ENCODE results near the gene FOXA3. TPM values are rescaled to one million over a fixed set of nuclear protein-coding genes. Genes with fewer than 3 reads are reported as not detected.

The FOXA3 gene
- polyA plus RNA-seq, 1 donor (not counting 4 experiments of a cell fraction or from before 2014, with no cell fraction given), result not detected

DNA sequence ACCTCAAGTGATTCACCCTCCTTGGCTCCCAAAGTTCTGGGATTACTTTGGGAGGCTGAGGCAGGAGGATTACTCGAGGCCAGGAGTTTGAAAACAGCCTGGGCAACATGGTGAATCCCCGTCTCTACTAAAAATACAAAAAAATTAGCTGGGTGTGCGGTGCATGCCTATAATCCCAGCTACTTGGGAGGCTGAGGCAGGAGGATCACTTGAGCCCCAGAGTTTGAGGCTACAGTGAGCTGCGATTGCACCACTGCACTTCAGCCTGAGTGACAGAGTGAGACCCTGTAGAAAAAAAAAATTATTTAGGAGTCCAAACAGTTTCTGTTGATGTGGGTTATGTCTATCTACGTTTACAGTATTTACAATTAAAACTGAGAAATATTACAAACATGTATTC lies 6.7 kb downstream of the FOXA3 start:
- Histone ChIP-seq H4K20me1 (ENCODE audit: control insufficient read depth, extremely low read depth, insufficient read depth, low read length) (no peaks in the 10 kb centered on the region), H3K9ac (ENCODE audit: control insufficient read depth, extremely low read depth, insufficient read depth, low read length) (no peak overlapping the region), H3K9me3 (ENCODE audit: control insufficient read depth, low read depth, low read length) (no peaks in the 10 kb centered on the region), H3K36me3 (ENCODE audit: control insufficient read depth in 2 of 2, extremely low read depth in 1 of 2, insufficient read depth in 2 of 2, low read length in 2 of 2) (no peaks in the 10 kb centered on the region), H2AFZ (ENCODE audit: control insufficient read depth, low read length) (no peak overlapping the region), H3K4me3 (ENCODE audit: control insufficient read depth in 2 of 3, extremely low read depth in 1 of 3, insufficient read depth in 2 of 3, low read depth in 1 of 3, low read length in 3 of 3) (no peak overlapping the region), H3K27me3 (ENCODE audit: control insufficient read depth, extremely low read depth, insufficient read depth, low read length) (peaks cover 11% of the 10 kb centered on the region), H3K79me2 (ENCODE audit: control insufficient read depth, insufficient read depth, low read length) (no peaks in the 10 kb centered on the region), H3K4me1 (ENCODE audit: control insufficient read depth, extremely low read depth, insufficient read depth, low read length) (no peaks in the 10 kb centered on the region), H3K4me2 (ENCODE audit: control insufficient read depth, extremely low read depth, insufficient read depth, low read depth, low read length) (no peak overlapping the region), H3K27ac (ENCODE audit: control insufficient read depth, insufficient read depth, low read length) (no peak overlapping the region), H3K9me1 (ENCODE audit: control insufficient read depth, extremely low read depth, insufficient read depth, low read length) (no peaks in the 10 kb centered on the region)
- DNase-seq (ENCODE audit: low read depth, low spot score) (no peak), FAIRE-seq (no peak)
- dilution Hi-C loops (cut with MboI; ENCODE audit: extremely low pct_ligation_motif_present, low sequenced_read_pairs), result no loop called here
- no peak for TF ChIP-seq EZH2 (IDR thresholded peaks at IDR 0.05; ENCODE audit: low read length)
- TF ChIP-seq, protein P1, sequence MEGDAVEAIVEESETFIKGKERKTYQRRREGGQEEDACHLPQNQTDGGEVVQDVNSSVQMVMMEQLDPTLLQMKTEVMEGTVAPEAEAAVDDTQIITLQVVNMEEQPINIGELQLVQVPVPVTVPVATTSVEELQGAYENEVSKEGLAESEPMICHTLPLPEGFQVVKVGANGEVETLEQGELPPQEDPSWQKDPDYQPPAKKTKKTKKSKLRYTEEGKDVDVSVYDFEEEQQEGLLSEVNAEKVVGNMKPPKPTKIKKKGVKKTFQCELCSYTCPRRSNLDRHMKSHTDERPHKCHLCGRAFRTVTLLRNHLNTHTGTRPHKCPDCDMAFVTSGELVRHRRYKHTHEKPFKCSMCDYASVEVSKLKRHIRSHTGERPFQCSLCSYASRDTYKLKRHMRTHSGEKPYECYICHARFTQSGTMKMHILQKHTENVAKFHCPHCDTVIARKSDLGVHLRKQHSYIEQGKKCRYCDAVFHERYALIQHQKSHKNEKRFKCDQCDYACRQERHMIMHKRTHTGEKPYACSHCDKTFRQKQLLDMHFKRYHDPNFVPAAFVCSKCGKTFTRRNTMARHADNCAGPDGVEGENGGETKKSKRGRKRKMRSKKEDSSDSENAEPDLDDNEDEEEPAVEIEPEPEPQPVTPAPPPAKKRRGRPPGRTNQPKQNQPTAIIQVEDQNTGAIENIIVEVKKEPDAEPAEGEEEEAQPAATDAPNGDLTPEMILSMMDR (optimal IDR thresholded peaks at IDR 0.05 in 1 of 3, IDR thresholded peaks at IDR 0.05 in 1 of 3, conservative IDR thresholded peaks at IDR 0.05 in 1 of 3; ENCODE audit: extremely low read depth in 1 of 3, insufficient read depth in 2 of 3, low read length in 3 of 3), result no peak

DNA sequence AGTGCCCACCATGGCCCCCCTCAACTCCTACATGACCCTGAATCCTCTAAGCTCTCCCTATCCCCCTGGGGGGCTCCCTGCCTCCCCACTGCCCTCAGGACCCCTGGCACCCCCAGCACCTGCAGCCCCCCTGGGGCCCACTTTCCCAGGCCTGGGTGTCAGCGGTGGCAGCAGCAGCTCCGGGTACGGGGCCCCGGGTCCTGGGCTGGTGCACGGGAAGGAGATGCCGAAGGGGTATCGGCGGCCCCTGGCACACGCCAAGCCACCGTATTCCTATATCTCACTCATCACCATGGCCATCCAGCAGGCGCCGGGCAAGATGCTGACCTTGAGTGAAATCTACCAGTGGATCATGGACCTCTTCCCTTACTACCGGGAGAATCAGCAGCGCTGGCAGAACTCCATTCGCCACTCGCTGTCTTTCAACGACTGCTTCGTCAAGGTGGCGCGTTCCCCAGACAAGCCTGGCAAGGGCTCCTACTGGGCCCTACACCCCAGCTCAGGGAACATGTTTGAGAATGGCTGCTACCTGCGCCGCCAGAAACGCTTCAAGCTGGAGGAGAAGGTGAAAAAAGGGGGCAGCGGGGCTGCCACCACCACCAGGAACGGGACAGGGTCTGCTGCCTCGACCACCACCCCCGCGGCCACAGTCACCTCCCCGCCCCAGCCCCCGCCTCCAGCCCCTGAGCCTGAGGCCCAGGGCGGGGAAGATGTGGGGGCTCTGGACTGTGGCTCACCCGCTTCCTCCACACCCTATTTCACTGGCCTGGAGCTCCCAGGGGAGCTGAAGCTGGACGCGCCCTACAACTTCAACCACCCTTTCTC lies 8.2 kb downstream of the FOXA3 start:
- Histone ChIP-seq H3K79me2 (ENCODE audit: control insufficient read depth, insufficient read depth, low read length) (no peaks in the 10 kb centered on the region), H3K9me1 (ENCODE audit: control insufficient read depth, extremely low read depth, insufficient read depth, low read length) (no peaks in the 10 kb centered on the region), H3K27ac (ENCODE audit: control insufficient read depth, insufficient read depth, low read length) (no peak overlapping the region), H3K9ac (ENCODE audit: control insufficient read depth, extremely low read depth, insufficient read depth, low read length) (no peak overlapping the region), H4K20me1 (ENCODE audit: control insufficient read depth, extremely low read depth, insufficient read depth, low read length) (no peaks in the 10 kb centered on the region), H3K4me2 (ENCODE audit: control insufficient read depth, extremely low read depth, insufficient read depth, low read depth, low read length) (no peak overlapping the region), H2AFZ (ENCODE audit: control insufficient read depth, low read length) (no peak overlapping the region), H3K36me3 (ENCODE audit: control insufficient read depth in 2 of 2, extremely low read depth in 1 of 2, insufficient read depth in 2 of 2, low read length in 2 of 2) (no peaks in the 10 kb centered on the region), H3K27me3 (ENCODE audit: control insufficient read depth, extremely low read depth, insufficient read depth, low read length) (peaks cover 12% of the 10 kb centered on the region), H3K9me3 (ENCODE audit: control insufficient read depth, low read depth, low read length) (no peaks in the 10 kb centered on the region), H3K4me3 (ENCODE audit: control insufficient read depth in 2 of 3, extremely low read depth in 1 of 3, insufficient read depth in 2 of 3, low read depth in 1 of 3, low read length in 3 of 3) (no peak overlapping the region), H3K4me1 (ENCODE audit: control insufficient read depth, extremely low read depth, insufficient read depth, low read length) (no peaks in the 10 kb centered on the region)
- TF ChIP-seq, protein P1 (optimal IDR thresholded peaks at IDR 0.05 in 1 of 3, IDR thresholded peaks at IDR 0.05 in 1 of 3, conservative IDR thresholded peaks at IDR 0.05 in 1 of 3; ENCODE audit: extremely low read depth in 1 of 3, insufficient read depth in 2 of 3, low read length in 3 of 3), result no peak
- TF ChIP-seq EZH2 (IDR thresholded peaks at IDR 0.05; ENCODE audit: low read length), result no peak
- FAIRE-seq (no peak), DNase-seq (ENCODE audit: low read depth, low spot score) (no peak)
- dilution Hi-C loops (cut with MboI; ENCODE audit: extremely low pct_ligation_motif_present, low sequenced_read_pairs), result no loop called here

Measured in keratinocyte (primary cell).